SK-N-SH (cell line): ENCODE data around the gene WDR47.

Experiments
- CTCF ChIP-seq: fragments of 200-600 bp; sonication (generic); IDR thresholded peaks from 2 replicates; pipeline ENCODE4 v1.6.1; 2017; ENCODE audit warnings: antibody characterized with exemption, mild to moderate bottlenecking, moderate library complexity
- FOXJ3 ChIP-seq: sonication (generic); formaldehyde crosslinking; IDR thresholded peaks from 2 replicates; pipeline ENCODE4 v1.5.1; 2020; ENCODE audit warnings: mild to moderate bottlenecking, missing genetic modification reagents
- NRF1 ChIP-seq: IDR thresholded peaks from 2 replicates; pipeline ENCODE4 v1.6.1; 2012; ENCODE audit warnings: low read depth, mild to moderate bottlenecking, low read length
- POLR2AphosphoS5 ChIP-seq: IDR thresholded peaks from 2 replicates; pipeline ENCODE4 v1.6.1; 2012; ENCODE audit warnings: low read depth, low read length
- RAD21 ChIP-seq: IDR thresholded peaks from 2 replicates; pipeline ENCODE4 v1.6.1; 2012; ENCODE audit warnings: mild to moderate bottlenecking, low read length
- REST ChIP-seq: IDR thresholded peaks from 2 replicates; pipeline ENCODE4 v1.6.1; 2012; ENCODE audit warnings: mild to moderate bottlenecking, low read depth, low read length, moderate library complexity
- RFX5 ChIP-seq: IDR thresholded peaks from 2 replicates; pipeline ENCODE4 v1.6.1; 2012; ENCODE audit warnings: mild to moderate bottlenecking, improper control_type of control experiment, low read length
- SIN3A ChIP-seq: IDR thresholded peaks from 2 replicates; pipeline ENCODE4 v1.6.1; 2012; ENCODE audit warnings: low read depth, mild to moderate bottlenecking, low read length, moderate library complexity, borderline replicate concordance
- TAF1 ChIP-seq: IDR thresholded peaks from 2 replicates; pipeline ENCODE4 v1.6.1; 2012; ENCODE audit warnings: low read depth, mild to moderate bottlenecking, low read length, moderate library complexity, borderline replicate concordance
- USF1 ChIP-seq: IDR thresholded peaks from 2 replicates; pipeline ENCODE4 v1.4.0; 2012; ENCODE audit warnings: low read depth, borderline replicate concordance
- YY1 ChIP-seq: IDR thresholded peaks from 2 replicates; pipeline ENCODE4 v1.4.0; 2012; ENCODE audit warnings: low read depth, mild to moderate bottlenecking

GRCh38 chr1:109011335-109011734 lies 30.6 kb downstream of the WDR47 start:
- TF ChIP-seq FOXJ3 (CRISPR knock-in tag), result no peak
- TF ChIP-seq CTCF, result no peak
- TF ChIP-seq NRF1, result no peak
- no peak for TF ChIP-seq TAF1
- TF ChIP-seq RAD21, result no peak
- no peak for TF ChIP-seq YY1
- TF ChIP-seq SIN3A, result no peak
- no peak for TF ChIP-seq POLR2AphosphoS5
- TF ChIP-seq REST, result no peak
- no peak for TF ChIP-seq RFX5
- TF ChIP-seq USF1, result no peak
